ENCODE results near the gene RIMBP3C. TPM values are rescaled to one million over a fixed set of nuclear protein-coding genes. Genes with fewer than 3 reads are reported as not detected.
"Not testable (repeated sequence)": the region's sequence is repeated elsewhere in the genome, so short reads cannot be mapped to it uniquely, and the experiment has no call there.

The RIMBP3C gene, protein sequence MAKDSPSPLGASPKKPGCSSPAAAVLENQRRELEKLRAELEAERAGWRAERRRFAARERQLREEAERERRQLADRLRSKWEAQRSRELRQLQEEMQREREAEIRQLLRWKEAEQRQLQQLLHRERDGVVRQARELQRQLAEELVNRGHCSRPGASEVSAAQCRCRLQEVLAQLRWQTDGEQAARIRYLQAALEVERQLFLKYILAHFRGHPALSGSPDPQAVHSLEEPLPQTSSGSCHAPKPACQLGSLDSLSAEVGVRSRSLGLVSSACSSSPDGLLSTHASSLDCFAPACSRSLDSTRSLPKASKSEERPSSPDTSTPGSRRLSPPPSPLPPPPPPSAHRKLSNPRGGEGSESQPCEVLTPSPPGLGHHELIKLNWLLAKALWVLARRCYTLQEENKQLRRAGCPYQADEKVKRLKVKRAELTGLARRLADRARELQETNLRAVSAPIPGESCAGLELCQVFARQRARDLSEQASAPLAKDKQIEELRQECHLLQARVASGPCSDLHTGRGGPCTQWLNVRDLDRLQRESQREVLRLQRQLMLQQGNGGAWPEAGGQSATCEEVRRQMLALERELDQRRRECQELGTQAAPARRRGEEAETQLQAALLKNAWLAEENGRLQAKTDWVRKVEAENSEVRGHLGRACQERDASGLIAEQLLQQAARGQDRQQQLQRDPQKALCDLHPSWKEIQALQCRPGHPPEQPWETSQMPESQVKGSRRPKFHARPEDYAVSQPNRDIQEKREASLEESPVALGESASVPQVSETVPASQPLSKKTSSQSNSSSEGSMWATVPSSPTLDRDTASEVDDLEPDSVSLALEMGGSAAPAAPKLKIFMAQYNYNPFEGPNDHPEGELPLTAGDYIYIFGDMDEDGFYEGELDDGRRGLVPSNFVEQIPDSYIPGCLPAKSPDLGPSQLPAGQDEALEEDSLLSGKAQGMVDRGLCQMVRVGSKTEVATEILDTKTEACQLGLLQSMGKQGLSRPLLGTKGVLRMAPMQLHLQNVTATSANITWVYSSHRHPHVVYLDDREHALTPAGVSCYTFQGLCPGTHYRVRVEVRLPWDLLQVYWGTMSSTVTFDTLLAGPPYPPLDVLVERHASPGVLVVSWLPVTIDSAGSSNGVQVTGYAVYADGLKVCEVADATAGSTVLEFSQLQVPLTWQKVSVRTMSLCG (N-terminal part only)
- polyA plus RNA-seq (0.01 TPM in 1 of 3 replicates, not detected in the others), polyA minus RNA-seq (0.10 TPM in 1 of 3 replicates, not detected in the others)
- not detected for polyA plus RNA-seq (2011; ENCODE audit: low read depth)
- polyA plus RNA-seq (2011; cell fraction: cytosol; rRNA removed) = not detected in 2 replicates
- polyA plus RNA-seq (2011; cell fraction: nucleus; rRNA removed) = not detected in 2 replicates
- polyA plus RNA-seq (2012; ENCODE audit: low replicate concordance) = not detected in 2 replicates
- not detected for polyA minus RNA-seq (2011; cell fraction: cytosol; rRNA and poly(A)+ RNA removed)
- not detected in 2 replicates for polyA minus RNA-seq (2011; cell fraction: nucleus; rRNA and poly(A)+ RNA removed)

DNA sequence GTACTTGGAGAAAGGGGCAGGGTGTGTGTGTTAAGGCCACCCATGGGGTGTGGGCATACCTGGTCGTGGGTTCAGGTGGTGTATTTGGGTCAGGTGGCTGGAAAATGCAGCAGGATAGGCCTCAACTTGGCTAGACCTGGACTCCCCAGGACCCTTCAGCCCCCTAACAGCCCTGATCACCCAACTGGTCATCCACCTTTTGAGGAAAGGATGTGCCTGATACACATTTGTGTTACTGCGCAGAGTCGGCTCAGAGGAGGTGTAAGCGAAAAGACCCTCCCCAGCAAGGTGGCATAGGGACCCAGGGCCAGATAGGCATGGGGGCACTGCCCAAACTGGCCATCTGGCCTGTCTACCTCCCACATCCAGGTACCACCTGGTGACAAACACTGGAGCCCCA, at the start of gene RIMBP3C:
TSS of gene RIMBP3C (minus strand) at position 101 of the 400 bp plus-strand sequence. CDS start 485 bp downstream, outside the sequence.
- FAIRE-seq; dilution Hi-C loops (cut with MboI; ENCODE audit: extremely low pct_ligation_motif_present, low sequenced_read_pairs): not testable (repeated sequence)

DNA sequence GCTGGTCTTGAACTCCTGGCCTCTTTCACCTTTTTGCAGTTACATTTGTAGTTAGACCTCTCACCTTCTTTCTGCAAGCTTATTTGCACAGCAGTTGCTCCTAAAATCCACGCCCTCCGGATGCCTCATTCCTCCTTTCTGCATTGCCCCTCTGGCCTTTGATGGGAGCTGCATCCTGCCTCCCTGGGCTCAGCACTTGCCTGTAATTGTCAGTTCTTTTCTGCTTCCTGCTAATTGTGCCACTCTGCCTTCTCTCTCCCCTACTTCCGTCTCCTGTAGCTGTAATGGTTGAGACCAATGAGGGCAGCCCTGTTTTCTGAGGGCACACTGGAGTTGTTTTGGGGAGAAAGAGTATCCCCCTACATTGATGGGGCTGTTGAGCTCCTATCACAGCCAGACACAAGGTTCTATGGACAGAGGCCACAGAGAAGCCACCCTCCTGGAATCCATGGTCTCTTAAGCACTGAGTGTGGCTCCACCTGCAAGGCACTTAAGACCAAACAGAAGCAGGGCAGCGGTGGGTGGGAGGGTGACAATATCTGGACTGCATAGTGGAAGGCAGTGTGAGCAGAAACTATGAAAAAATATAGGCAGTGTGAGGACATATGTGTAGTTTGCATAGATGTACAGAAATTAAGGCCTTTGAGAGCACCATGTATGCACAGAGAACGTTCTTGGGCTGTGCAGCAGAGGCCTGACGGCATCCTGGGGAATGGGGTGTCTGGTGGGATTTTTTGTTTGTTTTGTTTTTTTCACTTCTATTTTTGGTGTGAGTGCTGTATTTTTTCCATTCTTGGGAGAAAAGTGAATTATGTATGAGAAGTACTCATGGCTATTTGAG, 48.0 kb upstream of the RIMBP3C start:
- dilution Hi-C loops (cut with MboI; ENCODE audit: extremely low pct_ligation_motif_present, low sequenced_read_pairs) = no loop called here
- Histone ChIP-seq H3K4me2 (ENCODE audit: control insufficient read depth, extremely low read depth, insufficient read depth, low read depth, low read length) (no peak overlapping the region), H3K36me3 (ENCODE audit: control insufficient read depth in 2 of 2, extremely low read depth in 1 of 2, insufficient read depth in 2 of 2, low read length in 2 of 2) (peaks cover 14 to 20% of the 10 kb centered on the region in 2 experiments), H4K20me1 (ENCODE audit: control insufficient read depth, extremely low read depth, insufficient read depth, low read length) (peaks cover 10% of the 10 kb centered on the region), H3K27ac (ENCODE audit: control insufficient read depth, insufficient read depth, low read length) (no peak overlapping the region), H3K79me2 (ENCODE audit: control insufficient read depth, insufficient read depth, low read length) (peaks cover 94% of the 10 kb centered on the region), H3K9ac (ENCODE audit: control insufficient read depth, extremely low read depth, insufficient read depth, low read length) (no peak overlapping the region), H3K9me1 (ENCODE audit: control insufficient read depth, extremely low read depth, insufficient read depth, low read length) (peaks cover 3% of the 10 kb centered on the region), H3K4me1 (ENCODE audit: control insufficient read depth, extremely low read depth, insufficient read depth, low read length) (no peaks in the 10 kb centered on the region), H2AFZ (ENCODE audit: control insufficient read depth, low read length) (no peak overlapping the region), H3K4me3 (ENCODE audit: control insufficient read depth in 2 of 3, extremely low read depth in 1 of 3, insufficient read depth in 2 of 3, low read depth in 1 of 3, low read length in 3 of 3) (no peak overlapping the region), H3K27me3 (ENCODE audit: control insufficient read depth, extremely low read depth, insufficient read depth, low read length) (no peaks in the 10 kb centered on the region), H3K9me3 (ENCODE audit: control insufficient read depth, low read depth, low read length) (no peaks in the 10 kb centered on the region)
- TF ChIP-seq EZH2 (IDR thresholded peaks at IDR 0.05; ENCODE audit: low read length) = no peak
- TF ChIP-seq, protein P1, sequence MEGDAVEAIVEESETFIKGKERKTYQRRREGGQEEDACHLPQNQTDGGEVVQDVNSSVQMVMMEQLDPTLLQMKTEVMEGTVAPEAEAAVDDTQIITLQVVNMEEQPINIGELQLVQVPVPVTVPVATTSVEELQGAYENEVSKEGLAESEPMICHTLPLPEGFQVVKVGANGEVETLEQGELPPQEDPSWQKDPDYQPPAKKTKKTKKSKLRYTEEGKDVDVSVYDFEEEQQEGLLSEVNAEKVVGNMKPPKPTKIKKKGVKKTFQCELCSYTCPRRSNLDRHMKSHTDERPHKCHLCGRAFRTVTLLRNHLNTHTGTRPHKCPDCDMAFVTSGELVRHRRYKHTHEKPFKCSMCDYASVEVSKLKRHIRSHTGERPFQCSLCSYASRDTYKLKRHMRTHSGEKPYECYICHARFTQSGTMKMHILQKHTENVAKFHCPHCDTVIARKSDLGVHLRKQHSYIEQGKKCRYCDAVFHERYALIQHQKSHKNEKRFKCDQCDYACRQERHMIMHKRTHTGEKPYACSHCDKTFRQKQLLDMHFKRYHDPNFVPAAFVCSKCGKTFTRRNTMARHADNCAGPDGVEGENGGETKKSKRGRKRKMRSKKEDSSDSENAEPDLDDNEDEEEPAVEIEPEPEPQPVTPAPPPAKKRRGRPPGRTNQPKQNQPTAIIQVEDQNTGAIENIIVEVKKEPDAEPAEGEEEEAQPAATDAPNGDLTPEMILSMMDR (optimal IDR thresholded peaks at IDR 0.05 in 1 of 3, IDR thresholded peaks at IDR 0.05 in 1 of 3, conservative IDR thresholded peaks at IDR 0.05 in 1 of 3; ENCODE audit: extremely low read depth in 1 of 3, insufficient read depth in 2 of 3, low read length in 3 of 3) = no peak
- no peak for FAIRE-seq
- DNase-seq (ENCODE audit: low read depth, low spot score) = no peak

More for the DNA sequence above, at the start of gene RIMBP3C:
- not testable (repeated sequence) for H3K79me2 ChIP-seq (ENCODE audit: control insufficient read depth, insufficient read depth, low read length); H3K4me1 ChIP-seq (ENCODE audit: control insufficient read depth, extremely low read depth, insufficient read depth, low read length); H3K36me3 ChIP-seq (ENCODE audit: control insufficient read depth in 2 of 2, extremely low read depth in 1 of 2, insufficient read depth in 2 of 2, low read length in 2 of 2); H3K9me3 ChIP-seq (ENCODE audit: control insufficient read depth, low read depth, low read length); H3K27me3 ChIP-seq (ENCODE audit: control insufficient read depth, extremely low read depth, insufficient read depth, low read length); H2AFZ ChIP-seq (ENCODE audit: control insufficient read depth, low read length); H4K20me1 ChIP-seq (ENCODE audit: control insufficient read depth, extremely low read depth, insufficient read depth, low read length); H3K9me1 ChIP-seq (ENCODE audit: control insufficient read depth, extremely low read depth, insufficient read depth, low read length); DNase-seq (ENCODE audit: low read depth, low spot score); H3K9ac ChIP-seq (ENCODE audit: control insufficient read depth, extremely low read depth, insufficient read depth, low read length); H3K27ac ChIP-seq (ENCODE audit: control insufficient read depth, insufficient read depth, low read length); H3K4me2 ChIP-seq (ENCODE audit: control insufficient read depth, extremely low read depth, insufficient read depth, low read depth, low read length); H3K4me3 ChIP-seq (ENCODE audit: control insufficient read depth in 2 of 3, extremely low read depth in 1 of 3, insufficient read depth in 2 of 3, low read depth in 1 of 3, low read length in 3 of 3)
